H1 (cell line): ENCODE data around the gene XAF1. TPM values are rescaled to one million over a fixed set of nuclear protein-coding genes. Genes with fewer than 3 reads are reported as not detected.
A peak's percentile ranks its signal among the peaks of the same experiment; 100 is the strongest.

ENCODE experiments used
- CTCF ChIA-PET: fragments of 300-600 bp; sonication (Branson Sonifier 250); formaldehyde crosslinking; loops from one replicate; lab custom pipeline; 2021; ENCODE audit not compliant: partially characterized antibody; lab: Charles Lee
- POLR2A ChIA-PET: fragments of 300-600 bp; sonication (Branson Sonifier 250); formaldehyde crosslinking; loops from one replicate; lab custom pipeline; 2021; ENCODE audit warnings: inconsistent platforms; ENCODE audit not compliant: partially characterized antibody; lab: Charles Lee
- DNase-seq, 2 experiments: peaks; one replicate each; pipeline versions ENCODE4 v3.0.0 to v3.0.0-alpha.2; 2010 to 2022; ENCODE audit warnings: low spot score in 2 of 2, low read depth in 1 of 2, mixed read lengths in 1 of 2
- FAIRE-seq: peaks from 2 replicates; lab custom pipeline; 2011; peaks lifted over from hg19 to GRCh38; lab: Jason Lieb, UNC
- H2AFZ ChIP-seq: 2 replicates; pipeline ENCODE4 v1.8.1; 2012; ENCODE audit warnings: low read length, inconsistent platforms
- H2AK5ac ChIP-seq: 2 replicates; pipeline ENCODE4 v1.6.1; 2013; ENCODE audit warnings: low read depth, low read length
- H2BK120ac ChIP-seq: replicated peaks from 2 replicates; pipeline ENCODE3; 2013; ENCODE audit warnings: low read depth, low read length, inconsistent platforms
- H2BK12ac ChIP-seq: 2 replicates; pipeline ENCODE4 v1.6.1; 2013; ENCODE audit warnings: low read depth, low read length
- H2BK15ac ChIP-seq: 2 replicates; pipeline ENCODE4 v1.6.1; 2013; ENCODE audit warnings: low read length
- H2BK20ac ChIP-seq: 2 replicates; pipeline ENCODE4 v1.6.1; 2013; ENCODE audit warnings: low read length
- H2BK5ac ChIP-seq: 2 replicates; pipeline ENCODE4 v1.6.1; 2013; ENCODE audit warnings: low read depth, low read length
- H3K14ac ChIP-seq: 2 replicates; pipeline ENCODE4 v1.6.1; 2013; ENCODE audit warnings: inconsistent platforms; ENCODE audit not compliant: insufficient read length
- H3K18ac ChIP-seq: 2 replicates; pipeline ENCODE4 v1.6.1; 2013; ENCODE audit warnings: low read length; ENCODE audit errors: extremely low read depth
- H3K23ac ChIP-seq: 2 replicates; pipeline ENCODE4 v1.6.1; 2013; ENCODE audit warnings: inconsistent platforms; ENCODE audit not compliant: insufficient read length
- H3K23me2 ChIP-seq: 2 replicates; pipeline ENCODE4 v1.6.1; 2013; ENCODE audit warnings: low read depth, low read length
- H3K27ac ChIP-seq: 2 replicates; pipeline ENCODE4 v1.6.1; 2011; ENCODE audit warnings: low read depth, low read length, inconsistent platforms
- H3K27me3 ChIP-seq, 4 experiments: replicated peaks in 1 of 4; 1 replicate in 1 of 4; 2 replicates in 3 of 4; pipeline versions ENCODE4 v1.6.1 to v1.8.1; 2011 to 2013; ENCODE audit warnings: low read length in 3 of 4, mild to moderate bottlenecking in 3 of 4, inconsistent platforms in 2 of 4, mixed read lengths in 2 of 4, moderate library complexity in 1 of 4; ENCODE audit not compliant: control insufficient read depth in 3 of 4, insufficient read depth in 3 of 4; ENCODE audit errors: extremely low read depth in 1 of 4
- H3K36me3 ChIP-seq, 4 experiments: 2 replicates each; pipeline versions ENCODE4 v1.6.1 to v1.8.1; 2011 to 2013; ENCODE audit warnings: mild to moderate bottlenecking in 4 of 4, low read length in 3 of 4, moderate library complexity in 2 of 4, control low read depth in 1 of 4, inconsistent platforms in 1 of 4; ENCODE audit not compliant: insufficient read depth in 4 of 4, control insufficient read depth in 2 of 4
- H3K4ac ChIP-seq: replicated peaks from 2 replicates; pipeline ENCODE3; 2013; ENCODE audit warnings: low read length, low read depth, mixed read lengths, inconsistent platforms; ENCODE audit not compliant: insufficient read length
- H3K4me1 ChIP-seq, 4 experiments: replicated peaks in 1 of 4; 1 replicate in 1 of 4; 2 replicates in 3 of 4; pipeline versions ENCODE4 v1.6.1 to v1.8.1; 2011 to 2013; ENCODE audit warnings: low read length in 3 of 4, inconsistent platforms in 2 of 4, mixed read lengths in 1 of 4; ENCODE audit not compliant: insufficient read depth in 4 of 4, control insufficient read depth in 3 of 4
- H3K4me2 ChIP-seq, 2 experiments: 2 replicates each; pipeline versions ENCODE4 v1.6.1 to v1.8.1; 2011 to 2013; ENCODE audit warnings: low read depth in 2 of 2, low read length in 2 of 2, control low read depth in 1 of 2, inconsistent platforms in 1 of 2, mild to moderate bottlenecking in 1 of 2; ENCODE audit not compliant: insufficient read depth in 1 of 2
- H3K4me3 ChIP-seq, 4 experiments: fragments of 200-600, 300-600 bp in 1 of 4; sonication (generic), shearing (Covaris generic), sonication (Bioruptor Twin) in 1 of 4; 2 replicates each; pipeline versions ENCODE4 v1.5.1 to v1.8.1; 2011 to 2016; ENCODE audit warnings: low read length in 4 of 4, low read depth in 3 of 4, control low read depth in 2 of 4, inconsistent platforms in 2 of 4, mild to moderate bottlenecking in 2 of 4, mixed read lengths in 1 of 4, moderate library complexity in 1 of 4; ENCODE audit not compliant: insufficient read depth in 2 of 4; ENCODE audit errors: extremely low read depth in 1 of 4
- H3K56ac ChIP-seq: replicated peaks from 2 replicates; pipeline ENCODE3; 2013; ENCODE audit warnings: low read depth, mild to moderate bottlenecking, mixed read lengths, low read length, inconsistent platforms; ENCODE audit not compliant: insufficient read length
- H3K79me1 ChIP-seq: 2 replicates; pipeline ENCODE4 v1.6.1; 2013; ENCODE audit warnings: low read depth, low read length, control low read depth
- H3K79me2 ChIP-seq, 2 experiments: 2 replicates each; pipeline versions ENCODE4 v1.6.1 to v1.8.1; 2012 to 2013; ENCODE audit warnings: low read length in 2 of 2, mild to moderate bottlenecking in 2 of 2, inconsistent platforms in 1 of 2; ENCODE audit not compliant: insufficient read depth in 2 of 2, control insufficient read depth in 1 of 2
- H3K9ac ChIP-seq, 4 experiments: replicated peaks in 1 of 4; 1 replicate in 1 of 4; 2 replicates in 3 of 4; pipeline versions ENCODE4 v1.6.1 to v1.8.1; 2011 to 2013; ENCODE audit warnings: low read depth in 3 of 4, low read length in 3 of 4, control low read depth in 2 of 4, mild to moderate bottlenecking in 2 of 4, moderate library complexity in 2 of 4, inconsistent platforms in 1 of 4; ENCODE audit errors: extremely low read depth in 1 of 4
- H3K9me3 ChIP-seq, 2 experiments: 2 replicates each; pipeline versions ENCODE4 v1.6.1 to v1.8.1; 2012 to 2013; ENCODE audit warnings: mild to moderate bottlenecking in 2 of 2, moderate library complexity in 2 of 2, control low read depth in 1 of 2, inconsistent platforms in 1 of 2, low read depth in 1 of 2, low read length in 1 of 2, mixed read lengths in 1 of 2; ENCODE audit not compliant: insufficient read depth in 2 of 2
- H4K20me1 ChIP-seq, 2 experiments: replicated peaks in 1 of 2; 2 replicates each; pipeline versions ENCODE3 to v1.8.1; 2011 to 2013; ENCODE audit warnings: inconsistent platforms in 2 of 2, low read length in 2 of 2, mild to moderate bottlenecking in 1 of 2; ENCODE audit not compliant: insufficient read depth in 2 of 2, control insufficient read depth in 1 of 2
- H4K5ac ChIP-seq: 2 replicates; pipeline ENCODE4 v1.6.1; 2013; ENCODE audit warnings: low read length, low read depth, mixed read lengths, inconsistent platforms; ENCODE audit not compliant: insufficient read length
- H4K8ac ChIP-seq: 2 replicates; pipeline ENCODE4 v1.8.0; 2013; ENCODE audit warnings: mild to moderate bottlenecking, moderate library complexity, low read length, inconsistent platforms; ENCODE audit not compliant: insufficient read depth; ENCODE audit errors: extremely low read depth
- H4K91ac ChIP-seq: replicated peaks from 2 replicates; pipeline ENCODE3; 2013; ENCODE audit warnings: low read length, mixed read lengths, inconsistent platforms; ENCODE audit not compliant: insufficient read length
- BACH1 ChIP-seq: IDR thresholded peaks from 2 replicates; pipeline ENCODE4 v1.6.1; 2012; ENCODE audit warnings: low read length, improper control_type of control experiment
- BRCA1 ChIP-seq: IDR thresholded peaks from 2 replicates; pipeline ENCODE4 v1.6.1; 2012; ENCODE audit warnings: low read depth, low read length, improper control_type of control experiment
- CBX5 ChIP-seq: fragments of 300-800, 300-1000 bp; sonication (generic); IDR thresholded peaks from 2 replicates; pipeline ENCODE4 v1.7.1; 2016; ENCODE audit warnings: antibody characterized with exemption, low read length, low read depth
- CTCF ChIP-seq, 3 experiments: IDR thresholded peaks; 1 replicate in 2 of 3; 2 replicates in 1 of 3; pipeline versions ENCODE4 v1.5.1 to v1.6.1; 2011; ENCODE audit warnings: low read length in 3 of 3, mild to moderate bottlenecking in 3 of 3, inconsistent platforms in 2 of 3, low read depth in 1 of 3, moderate library complexity in 1 of 3; ENCODE audit not compliant: insufficient read depth in 1 of 3; ENCODE audit errors: control extremely low read depth in 1 of 3
- KDM4A ChIP-seq: IDR thresholded peaks from one replicate; pipeline ENCODE4 v1.7.1; 2012; ENCODE audit warnings: low read depth, mild to moderate bottlenecking, moderate library complexity, low read length, inconsistent platforms; ENCODE audit not compliant: severe bottlenecking
- POU5F1 ChIP-seq: IDR thresholded peaks from 2 replicates; pipeline ENCODE4 v1.6.1; 2011; ENCODE audit warnings: low read depth, mild to moderate bottlenecking, low read length, moderate library complexity
- RAD21 ChIP-seq, 2 experiments: IDR thresholded peaks in 1 of 2; conservative IDR thresholded peaks in 1 of 2; 2 replicates each; pipeline ENCODE4 v1.6.1; 2011; ENCODE audit warnings: low read depth in 2 of 2, low read length in 2 of 2, improper control_type of control experiment in 1 of 2, inconsistent platforms in 1 of 2, mild to moderate bottlenecking in 1 of 2, moderate library complexity in 1 of 2
- SAP30 ChIP-seq: fragments of 300-600 bp; sonication (generic); IDR thresholded peaks from 2 replicates; pipeline ENCODE4 v1.7.1; 2012; ENCODE audit warnings: low read length, moderate library complexity, mild to moderate bottlenecking, inconsistent platforms; ENCODE audit not compliant: insufficient read depth, insufficient replicate concordance
- WGBS, 2 experiments: shearing (Covaris generic) in 1 of 2; methylation state at CpG; one replicate each; pipeline versions ENCODE4 v1.1.6 to v1.1.7; 2013 to 2015; ENCODE audit warnings: low lambda C conversion rate in 2 of 2, mixed read lengths in 2 of 2, inconsistent platforms in 1 of 2, low coverage in 1 of 2, missing lambda C conversion rate in 1 of 2; ENCODE audit not compliant: insufficient replicate concordance in 2 of 2, insufficient coverage in 1 of 2, insufficient read length in 1 of 2; ENCODE audit errors: extremely low coverage in 1 of 2, missing lambda C conversion rate in 1 of 2; 5-methylcytosine and 5-hydroxymethylcytosine counted together
- polyA plus RNA-seq, 7 experiments: library from polyadenylated mRNA; depleted of rRNA in 3 of 7; stranded (reverse) in 5 of 7; unstranded in 2 of 7; fragments of >200 nt in 5 of 7; fragments of 200-250 nt in 2 of 7; gene quantifications; 1 replicate in 5 of 7; 2 replicates in 1 of 7; 4 replicates in 1 of 7; pipeline versions ENCODE4 v1.2.1 to v1.2.3, GENCODE V29; 2011 to 2013; ENCODE audit warnings: missing spikeins in 2 of 7, mixed read lengths in 2 of 7
- total RNA-seq: library from RNA; stranded (reverse); fragmentation: NEBNext Ultra II Directional; extraction: Animal tissue kit (Norgen Biotek cat#: 25700); gene quantifications from 2 replicates; pipeline ENCODE4 v1.2.1, GENCODE V29; 2021
- TF ChIP-seq, protein P1 (sequence below): IDR thresholded peaks from 2 replicates; pipeline ENCODE4 v1.6.1; 2012; ENCODE audit warnings: inconsistent platforms

XAF1 gene
- total and polyA plus RNA-seq, 2 of the 8 experiments (the other 6 are each of a cell fraction or from before 2014, with no cell fraction given) = not detected

DNA sequence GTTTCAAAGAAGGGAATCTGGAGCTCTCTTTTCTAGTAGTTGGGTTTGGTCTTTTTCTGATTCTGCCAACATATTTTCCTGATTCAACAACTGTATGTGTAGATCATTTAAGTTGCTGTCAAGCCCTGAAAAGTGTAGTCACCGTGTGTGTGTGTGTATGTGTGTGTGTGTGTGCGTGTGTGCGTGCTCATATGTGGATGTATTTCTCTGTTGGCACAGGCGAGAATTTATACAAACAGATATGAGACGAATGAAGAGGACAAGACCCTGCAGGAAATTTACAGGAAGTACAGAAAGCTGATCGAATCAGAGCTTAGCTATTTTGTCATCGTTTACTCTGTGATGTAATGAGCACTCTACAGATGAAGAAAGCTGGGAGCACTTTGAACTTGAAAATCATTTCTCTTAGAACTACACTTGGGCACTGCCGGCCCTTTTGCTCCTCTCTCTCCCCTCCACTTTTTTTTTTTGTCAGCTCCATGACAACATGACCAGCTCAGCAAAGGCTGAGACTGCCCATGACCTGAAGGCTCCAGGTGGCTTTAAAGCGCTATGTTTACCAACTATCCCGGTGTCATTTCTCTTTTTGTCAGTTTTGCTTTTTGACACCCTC, 31.3 kb downstream of the XAF1 start:
- FAIRE-seq = no peak
- TF ChIP-seq SAP30 = no peak
- TF ChIP-seq BRCA1 = no peak
- no peak for TF ChIP-seq CTCF (IDR thresholded peaks at IDR 0.05; ENCODE audit: control extremely low read depth in 1 of 3, insufficient read depth in 1 of 3, low read depth in 1 of 3, low read length in 3 of 3)
- TF ChIP-seq BACH1 = no peak
- no peak for TF ChIP-seq RAD21 (IDR thresholded peaks at IDR 0.05 in 1 of 2, conservative IDR thresholded peaks at IDR 0.05 in 1 of 2; ENCODE audit: low read depth in 2 of 2, low read length in 2 of 2)
- no peak for TF ChIP-seq POU5F1
- TF ChIP-seq CBX5 = no peak
- TF ChIP-seq, protein P1, sequence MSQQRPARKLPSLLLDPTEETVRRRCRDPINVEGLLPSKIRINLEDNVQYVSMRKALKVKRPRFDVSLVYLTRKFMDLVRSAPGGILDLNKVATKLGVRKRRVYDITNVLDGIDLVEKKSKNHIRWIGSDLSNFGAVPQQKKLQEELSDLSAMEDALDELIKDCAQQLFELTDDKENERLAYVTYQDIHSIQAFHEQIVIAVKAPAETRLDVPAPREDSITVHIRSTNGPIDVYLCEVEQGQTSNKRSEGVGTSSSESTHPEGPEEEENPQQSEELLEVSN = no peak
- TF ChIP-seq KDM4A = no peak

More for the DNA sequence above, 31.3 kb downstream of the XAF1 start:
- no peak for DNase-seq
- H2BK5ac ChIP-seq = no peak overlapping the region
- WGBS, 2 experiments = 72% methylated on average over 10 of the region's 10 CpGs; no CpG with 5 or more reads in 1 of the 2 experiments
- no peaks in the 10 kb centered on the region for H3K23me2 ChIP-seq
- H3K23ac ChIP-seq = no peak overlapping the region
- H4K8ac ChIP-seq = no peak overlapping the region
- ChIA-PET POLR2A (interaction anchor here (0.6 kb wide), 1 partner anchor 11 kb away, joined by 3 read pairs; no protein-coding TSS in a partner anchor), CTCF (interaction anchor here (0.6 to 1.9 kb wide), 6 partner anchors 53 to 127 kb away, joined by 3 to 12 read pairs (median 3); no protein-coding TSS in a partner anchor)
- no peak overlapping the region for H3K4ac ChIP-seq
- H2AK5ac ChIP-seq = no peak overlapping the region
- H2AFZ ChIP-seq = 0 out of 2 replicates have a peak overlapping the region, but pooled peaks have one; percentile 39
- H3K79me2 ChIP-seq = no peaks in the 10 kb centered on the region
- no peak overlapping the region for H4K5ac ChIP-seq
- no peaks in the 10 kb centered on the region for H3K9me3 ChIP-seq
- no peaks in the 10 kb centered on the region for H3K36me3 ChIP-seq
- no peak overlapping the region for H3K18ac ChIP-seq
- H4K91ac ChIP-seq = no peak overlapping the region
- H2BK120ac ChIP-seq = no peak overlapping the region
- H3K56ac ChIP-seq = no peak overlapping the region
- H3K79me1 ChIP-seq = no peaks in the 10 kb centered on the region
- no peak overlapping the region for H2BK15ac ChIP-seq
- no peak overlapping the region for H2BK20ac ChIP-seq
- no peak overlapping the region for H3K4me3 ChIP-seq
- no peaks in the 10 kb centered on the region for H3K4me1 ChIP-seq
- H3K14ac ChIP-seq = no peak overlapping the region
- H3K27me3 ChIP-seq = no peaks in the 10 kb centered on the region
- H4K20me1 ChIP-seq = no peaks in the 10 kb centered on the region
- H3K4me2 ChIP-seq = no peak overlapping the region
- H2BK12ac ChIP-seq = no peak overlapping the region
- no peak overlapping the region for H3K27ac ChIP-seq
- no peak overlapping the region for H3K9ac ChIP-seq
